ENCODE results near the gene SHTN1.

The SHTN1 gene

GRCh38 chr10:116915340-116915739 is 89.6 kb downstream of the SHTN1 start:
- DNase-seq, result no peak

GRCh38 chr10:116913695-116914094 is 91.3 kb downstream of the SHTN1 start:
- no peak for DNase-seq

DNA sequence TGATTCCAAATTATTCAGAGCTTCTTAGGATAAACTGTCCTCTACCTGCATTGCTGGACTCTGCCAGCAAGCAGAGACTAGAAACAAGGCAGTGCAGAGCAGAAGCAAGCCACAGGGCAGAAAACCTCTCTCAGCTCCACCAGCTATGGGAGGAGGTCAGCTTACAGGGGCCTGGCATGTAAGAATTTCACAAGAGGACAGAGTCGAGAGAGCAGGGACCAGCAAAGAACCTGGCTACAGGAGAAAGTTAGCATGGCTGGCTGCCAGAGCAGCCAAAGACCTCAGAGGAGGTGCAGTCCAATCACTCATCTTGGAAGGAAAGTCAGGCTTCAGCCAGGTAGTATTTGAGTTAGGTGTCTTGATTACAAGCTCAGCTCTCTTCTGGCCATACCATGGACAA is 92.8 kb downstream of the SHTN1 start:
- DNase-seq, result no peak

DNA sequence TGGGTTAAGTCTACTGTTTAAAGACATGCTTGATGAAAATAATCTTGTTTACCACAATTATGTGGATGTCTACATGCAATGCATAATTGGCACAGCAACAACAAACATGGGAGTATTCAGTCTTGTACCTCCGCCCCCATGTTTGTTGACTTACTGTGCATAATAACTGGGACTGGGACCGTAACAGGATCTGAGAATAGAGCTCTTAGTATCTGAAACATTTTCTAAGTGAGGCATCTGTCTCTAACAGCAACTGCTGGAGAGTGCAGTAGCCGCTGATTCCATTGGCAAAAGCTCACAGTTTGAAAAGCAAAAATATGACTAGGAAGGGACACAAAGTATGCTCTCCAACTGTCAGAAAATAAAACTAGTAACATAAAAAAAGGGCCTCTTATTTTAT is 94.1 kb downstream of the SHTN1 start:
- DNase-seq, result peak; percentile 19

- no peak for DNase-seq
Observed at GRCh38 chr10:116909307-116909706, 95.7 kb downstream of the SHTN1 start.

- no peak for DNase-seq
Observed at GRCh38 chr10:116907245-116907987, 97.6 kb downstream of the SHTN1 start.

DNA sequence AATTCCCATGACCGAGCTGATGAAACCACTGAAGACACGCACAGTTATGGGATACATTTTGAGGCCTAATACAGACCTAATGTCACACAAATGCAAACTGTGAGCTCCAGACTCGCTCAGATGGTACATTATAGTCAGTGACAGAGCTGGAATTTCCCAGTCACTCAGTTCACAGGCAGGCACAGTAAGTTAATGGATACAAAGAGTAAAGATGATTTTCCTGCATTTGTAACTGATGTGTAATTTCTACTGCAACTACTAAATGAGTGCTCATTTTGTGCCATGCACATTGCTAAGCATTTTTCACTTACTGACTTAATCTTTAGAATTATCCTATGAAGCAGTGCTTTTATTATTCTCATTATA is 99.2 kb downstream of the SHTN1 start:
- DNase-seq, result no peak

- DNase-seq, result no peak
Observed at GRCh38 chr10:116899626-116900025, 105.4 kb downstream of the SHTN1 start.

DNA sequence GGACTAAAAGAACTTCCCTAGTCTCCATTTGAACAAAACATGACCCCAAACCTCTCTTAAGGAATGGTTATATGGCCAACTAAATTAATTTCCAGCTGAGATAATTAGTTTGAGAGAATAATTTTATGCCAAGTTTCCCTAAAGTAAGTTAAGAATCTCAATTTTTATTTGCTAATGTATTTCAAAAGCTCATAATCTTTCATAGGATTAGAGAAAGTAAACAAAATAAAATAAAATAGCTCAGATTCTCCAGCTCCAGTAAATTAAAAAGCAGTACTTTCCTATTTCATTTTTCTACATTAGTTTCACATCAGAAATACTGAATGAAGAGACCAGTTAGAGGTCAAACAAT is 111.3 kb downstream of the SHTN1 start:
- DNase-seq, result no peak

- DNase-seq, result peak; percentile 31
Observed at GRCh38 chr10:116892907-116893685, 111.9 kb downstream of the SHTN1 start.

- DNase-seq, result no peak
Observed at GRCh38 chr10:116891208-116891607, 113.8 kb downstream of the SHTN1 start.

GRCh38 chr10:116889066-116889465 is 115.9 kb downstream of the SHTN1 start:
- no peak for DNase-seq

GRCh38 chr10:116888380-116889055 is 116.5 kb downstream of the SHTN1 start:
- no peak for DNase-seq

DNA sequence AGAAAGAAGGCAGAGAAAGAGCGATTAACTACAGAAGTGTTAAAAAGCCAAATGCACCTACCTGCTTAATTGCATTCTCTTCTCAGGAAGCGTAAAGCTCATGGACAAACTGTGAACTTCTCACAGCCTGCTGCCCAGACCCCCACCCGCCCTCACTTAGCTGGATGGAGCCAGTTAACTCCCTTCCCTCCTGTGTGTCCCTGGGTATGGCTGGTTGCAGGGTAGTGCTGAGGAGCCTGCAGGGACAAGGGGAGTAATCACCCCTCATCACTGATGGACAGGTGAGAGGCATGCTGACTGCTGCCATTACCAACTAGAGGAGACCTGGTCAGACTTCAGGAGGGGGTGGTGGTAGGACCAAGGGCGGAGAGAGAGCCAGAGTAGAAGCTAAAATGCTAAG is 118.2 kb downstream of the SHTN1 start:
- DNase-seq, result no peak

DNA sequence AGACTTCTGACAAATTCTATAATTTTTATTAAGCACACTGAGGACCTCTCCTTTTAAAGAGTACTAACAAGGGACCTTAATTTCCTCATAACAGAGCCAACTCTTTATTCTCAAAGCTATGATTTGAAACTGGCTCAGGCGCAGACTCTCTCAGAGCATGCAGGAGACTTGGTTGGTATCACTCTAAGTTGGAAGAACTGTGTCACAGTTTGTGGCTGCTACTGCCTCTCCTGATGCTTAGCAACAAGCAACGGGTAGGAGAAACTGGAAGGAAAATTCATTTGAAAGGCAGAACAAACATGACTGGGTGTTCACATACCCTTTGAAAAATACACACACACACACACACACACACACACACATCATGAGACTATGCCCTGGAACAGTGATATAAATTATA is 122.3 kb downstream of the SHTN1 start:
- no peak for DNase-seq

GRCh38 chr10:116880716-116881482 is 124.1 kb downstream of the SHTN1 start:
- no peak for DNase-seq

DNA sequence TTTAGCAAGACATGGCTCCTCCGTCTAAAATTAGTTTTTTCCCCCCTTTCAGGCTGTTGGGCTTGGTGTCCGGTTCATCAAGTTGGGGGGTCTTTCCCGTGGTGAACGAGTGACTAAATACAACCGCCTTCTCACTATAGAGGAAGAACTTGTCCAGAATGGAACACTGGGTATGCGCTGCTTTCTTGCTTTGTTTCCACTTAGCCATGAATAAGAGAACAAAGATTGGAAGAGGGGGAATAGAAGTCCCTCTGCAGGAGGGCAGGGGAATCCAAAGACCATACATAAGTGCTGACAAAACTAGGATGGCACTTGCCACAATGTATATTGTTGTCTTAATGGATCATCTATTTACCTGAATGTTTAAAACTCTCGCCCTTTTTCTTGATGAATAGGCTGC is 125.2 kb downstream of the SHTN1 start:
- no peak for DNase-seq

DNA sequence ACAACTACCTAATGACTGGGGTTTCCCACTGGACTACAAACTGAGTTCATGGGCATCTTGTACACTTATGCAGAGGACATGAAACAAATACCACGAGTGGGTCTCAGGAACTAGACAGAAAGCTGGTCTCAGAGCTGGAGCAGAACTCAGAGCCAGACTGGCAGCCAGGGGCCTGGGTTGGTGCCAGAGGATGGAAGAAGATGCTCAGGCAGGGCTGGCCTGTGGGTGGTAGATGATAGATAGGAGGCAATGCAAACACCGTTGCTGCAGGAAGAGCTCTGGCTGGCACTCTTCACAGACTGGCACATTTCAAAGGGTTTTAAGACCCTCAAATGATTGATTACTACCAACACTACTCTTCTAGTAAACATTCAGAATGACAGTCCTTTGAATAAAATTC is 126.9 kb downstream of the SHTN1 start:
- DNase-seq, result no peak

DNA sequence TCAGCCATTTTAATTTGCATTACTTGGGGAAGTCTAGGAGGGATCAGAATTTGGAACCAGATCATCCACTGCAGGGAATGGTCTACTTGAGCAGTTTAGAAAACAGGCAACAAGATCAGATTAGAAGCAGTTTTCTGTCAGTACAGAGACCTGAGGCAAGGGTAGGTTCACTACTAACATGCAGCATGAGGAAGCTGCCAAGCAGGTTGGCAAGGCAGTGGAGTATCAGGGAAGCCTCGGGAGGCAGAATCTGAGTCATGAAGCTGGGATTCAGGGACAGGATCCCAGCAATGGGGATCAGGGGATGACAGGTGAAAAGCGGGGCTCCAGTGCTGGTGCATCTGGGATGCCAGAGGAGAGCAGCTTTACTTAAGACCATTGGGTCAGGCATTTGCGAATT is 127.6 kb downstream of the SHTN1 start:
- DNase-seq, result no peak

- DNase-seq, result no peak
Observed at GRCh38 chr10:116875897-116876296, 129.1 kb downstream of the SHTN1 start.

GRCh38 chr10:116873134-116873533 is 131.9 kb downstream of the SHTN1 start:
- DNase-seq, result no peak

GRCh38 chr10:116870949-116871348 is 134.0 kb downstream of the SHTN1 start:
- DNase-seq, result no peak

- DNase-seq, result no peak
Observed at GRCh38 chr10:116868722-116869121, 136.3 kb downstream of the SHTN1 start.
